C4-2B (cell line): Measurements from ENCODE around the gene ZNF593OS.

Experiments used
- H3K27ac ChIP-seq: fragments of 450-650 bp; 2 replicates; pipeline ENCODE4 v1.5.1; 2017
- CTCF ChIP-seq: fragments of 450-650 bp; conservative IDR thresholded peaks from 2 replicates; pipeline ENCODE4 v1.5.1; 2017; ENCODE audit warnings: mild to moderate bottlenecking
- ZFX ChIP-seq: fragments of 450-650 bp; IDR thresholded peaks from 2 replicates; pipeline ENCODE4 v1.6.1; 2017

ZNF593OS gene

GRCh38 chr1:26210147-26210870, 38.7 kb upstream of the ZNF593OS start:
- TF ChIP-seq CTCF (no peak), ZFX (no peak)
- no peak overlapping the region for H3K27ac ChIP-seq

GRCh38 chr1:26203642-26204318, 32.1 kb upstream of the ZNF593OS start:
- no peak for TF ChIP-seq CTCF
- no peak for TF ChIP-seq ZFX

GRCh38 chr1:26200413-26200812, 28.8 kb upstream of the ZNF593OS start:
- TF ChIP-seq CTCF (no peak), ZFX (no peak)
- no peak overlapping the region for H3K27ac ChIP-seq

More at GRCh38 chr1:26203642-26204318, 32.1 kb upstream of the ZNF593OS start:
- no peak overlapping the region for H3K27ac ChIP-seq

- no peak overlapping the region for H3K27ac ChIP-seq
- TF ChIP-seq CTCF (no peak), ZFX (no peak)
Observed at GRCh38 chr1:26197813-26198212, 26.2 kb upstream of the ZNF593OS start.

GRCh38 chr1:26197301-26197700, 25.7 kb upstream of the ZNF593OS start:
- H3K27ac ChIP-seq = no peak overlapping the region
- TF ChIP-seq ZFX = no peak
- no peak for TF ChIP-seq CTCF

- TF ChIP-seq CTCF = no peak
- TF ChIP-seq ZFX = no peak
- H3K27ac ChIP-seq = no peak overlapping the region
Observed at GRCh38 chr1:26195805-26196204, 24.2 kb upstream of the ZNF593OS start.

- no peak for TF ChIP-seq CTCF
- TF ChIP-seq ZFX = no peak
- no peak overlapping the region for H3K27ac ChIP-seq
Observed at GRCh38 chr1:26191739-26192138, 20.1 kb upstream of the ZNF593OS start.
